ENCODE measurements around the gene OR52B6.
A peak's percentile ranks its signal among the peaks of the same experiment; 100 is the strongest.

OR52B6 gene

GRCh38 chr11:5620651-5621521 lies 40.2 kb downstream of the OR52B6 start:
- no peak overlapping the region for H3K4me3 ChIP-seq (replicated peaks; ENCODE audit: low read depth, low read length)
- DNase-seq (ENCODE audit: low read depth) = peak; percentile 82
- TF ChIP-seq CTCF (IDR thresholded peaks at IDR 0.05; ENCODE audit: low read length, missing control alignments) = no peak

GRCh38 chr11:5621580-5621979 lies 40.9 kb downstream of the OR52B6 start:
- TF ChIP-seq CTCF (IDR thresholded peaks at IDR 0.05; ENCODE audit: low read length, missing control alignments) = no peak
- no peak for DNase-seq (ENCODE audit: low read depth)
- no peak overlapping the region for H3K4me3 ChIP-seq (replicated peaks; ENCODE audit: low read depth, low read length)

- no peak for DNase-seq (ENCODE audit: low read depth)
- TF ChIP-seq CTCF (IDR thresholded peaks at IDR 0.05; ENCODE audit: low read length, missing control alignments) = no peak
- H3K4me3 ChIP-seq (replicated peaks; ENCODE audit: low read depth, low read length) = no peak overlapping the region
Observed at GRCh38 chr11:5622802-5623201, 42.1 kb downstream of the OR52B6 start.

GRCh38 chr11:5624489-5625279 lies 44.0 kb downstream of the OR52B6 start, which contains the start of gene TRIM34:
TSS of gene TRIM34 (plus strand) at chr11:5625001. CDS start at chr11:5632332, 7,331 bp downstream.
- peak within 1 kb of the TSS; percentile 68 for H3K4me3 ChIP-seq (replicated peaks; ENCODE audit: low read depth, low read length)
- TF ChIP-seq CTCF (IDR thresholded peaks at IDR 0.05; ENCODE audit: low read length, missing control alignments) = no peak
- peak; percentile 69 for DNase-seq (ENCODE audit: low read depth)

- H3K4me3 ChIP-seq (replicated peaks; ENCODE audit: low read depth, low read length) = peak overlapping the region; percentile 68
- DNase-seq (ENCODE audit: low read depth) = no peak
- no peak for TF ChIP-seq CTCF (IDR thresholded peaks at IDR 0.05; ENCODE audit: low read length, missing control alignments)
Observed at GRCh38 chr11:5625281-5625680, 44.6 kb downstream of the OR52B6 start.

- DNase-seq (ENCODE audit: low read depth) = peak; percentile 24
- no peak for TF ChIP-seq CTCF (IDR thresholded peaks at IDR 0.05; ENCODE audit: low read length, missing control alignments)
- no peak overlapping the region for H3K4me3 ChIP-seq (replicated peaks; ENCODE audit: low read depth, low read length)
Observed at GRCh38 chr11:5626196-5626595, 45.5 kb downstream of the OR52B6 start.
